Spleen (tissue), 7 donors: ENCODE results near the gene SH3BP4.

ENCODE experiments used
- CTCF ChIP-seq, 11 experiments: fragments of 200-600 bp in 7 of 11; fragments of 450-650 bp in 4 of 11; sonication (generic) in 4 of 11; IDR thresholded peaks in 8 of 11; conservative IDR thresholded peaks in 3 of 11; 1 replicate in 7 of 11; 2 replicates in 4 of 11; pipeline versions ENCODE4 v1.4.0 to v1.8.0; 2016 to 2021; ENCODE audit warnings: antibody characterized with exemption in 11 of 11, inconsistent platforms in 4 of 11, mild to moderate bottlenecking in 1 of 11
- POLR2A ChIP-seq, 3 donors: fragments of 450-650 bp; IDR thresholded peaks; one replicate each; pipeline ENCODE4 v1.5.1; 2017; ENCODE audit warnings: antibody characterized with exemption in 3 of 3, mild to moderate bottlenecking in 1 of 3
- POLR2AphosphoS5 ChIP-seq, 3 donors: sonication (generic); formaldehyde crosslinking; IDR thresholded peaks; one replicate each; pipeline ENCODE4 v1.5.1; 2017; ENCODE audit warnings: antibody characterized with exemption in 3 of 3
- donor health status: DM: no; HTN: no; CAD: no; lungs with moderate emphysema.
- donor health status: DM: no; HTN: no; CAD: no.
- donor health status: DM: no; HTN: no; CAD: no.

GRCh38 chr2:235004329-235004903, 52.6 kb downstream of the SH3BP4 start:
- TF ChIP-seq CTCF (IDR thresholded peaks at IDR 0.05 in 8 of 11, conservative IDR thresholded peaks at IDR 0.05 in 3 of 11) (no peak), POLR2A (IDR thresholded peaks at IDR 0.05) (no peak), POLR2AphosphoS5 (IDR thresholded peaks at IDR 0.05) (no peak)
